Measurements from ENCODE around the gene RAF1. TPM values are rescaled to one million over a fixed set of nuclear protein-coding genes. Genes with fewer than 3 reads are reported as not detected.

Gene RAF1
- total and polyA plus RNA-seq, 2 experiments from 2014 or later, result 39.5 to 123 TPM

DNA sequence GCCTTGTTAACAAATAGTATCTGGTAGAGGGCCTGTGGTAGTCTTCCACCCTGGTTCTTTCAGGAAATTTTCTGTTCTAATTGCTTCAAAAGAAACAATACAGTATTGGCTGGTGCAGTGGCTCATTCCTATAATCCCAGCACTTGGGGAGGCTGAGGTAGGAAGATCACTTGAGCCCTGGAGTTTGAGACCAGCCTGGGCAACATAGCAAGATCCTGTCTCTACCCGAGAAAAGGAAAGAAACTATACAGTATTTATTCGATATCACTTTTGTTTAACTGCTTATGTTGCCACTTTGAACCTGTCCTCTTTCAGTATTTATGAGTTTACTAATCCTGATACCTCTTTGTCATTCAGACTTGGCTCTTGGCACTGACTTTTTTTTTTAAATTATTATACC, 102.5 kb downstream of the RAF1 start:
- peaks cover 59% of the 10 kb centered on the region for H4K20me1 ChIP-seq (replicated peaks; ENCODE audit: insufficient read depth)
- Mint-ChIP-seq H3K27me3 (ENCODE audit: insufficient read depth, low read depth, poor library complexity) (peaks cover 3% of the 10 kb centered on the region), H3K4me1 (peaks cover 39% of the 10 kb centered on the region), H3K36me3 (ENCODE audit: low read depth) (peaks cover 2% of the 10 kb centered on the region; the same call in 1 of the 3 replicates), H3K27ac (no peak overlapping the region), H3K4me3 (no peak overlapping the region), H3K9me3 (no peaks in the 10 kb centered on the region)
- peaks cover 38% of the 10 kb centered on the region for H3K4me1 ChIP-seq (ENCODE audit: insufficient read depth)
- H3K79me2 ChIP-seq (replicated peaks; ENCODE audit: insufficient read depth), result peaks cover 92% of the 10 kb centered on the region
- peaks cover 2% of the 10 kb centered on the region; the same call in 1 of the 2 replicates for H3F3A ChIP-seq (replicated peaks; ENCODE audit: low read depth)
- H3K9me2 ChIP-seq (ENCODE audit: insufficient read depth), result no peaks in the 10 kb centered on the region
- no peak for ATAC-seq
- no peak overlapping the region for H2AFZ ChIP-seq
- no peaks in the 10 kb centered on the region for H3K27me3 ChIP-seq (ENCODE audit: insufficient read depth)
- no peak for DNase-seq (ENCODE audit: low spot score)
- H3K4me3 ChIP-seq, result no peak overlapping the region
- H3K4me2 ChIP-seq, result no peak overlapping the region
- no peaks in the 10 kb centered on the region for H3K36me3 ChIP-seq (ENCODE audit: insufficient read depth)
- TF ChIP-seq, protein P1, sequence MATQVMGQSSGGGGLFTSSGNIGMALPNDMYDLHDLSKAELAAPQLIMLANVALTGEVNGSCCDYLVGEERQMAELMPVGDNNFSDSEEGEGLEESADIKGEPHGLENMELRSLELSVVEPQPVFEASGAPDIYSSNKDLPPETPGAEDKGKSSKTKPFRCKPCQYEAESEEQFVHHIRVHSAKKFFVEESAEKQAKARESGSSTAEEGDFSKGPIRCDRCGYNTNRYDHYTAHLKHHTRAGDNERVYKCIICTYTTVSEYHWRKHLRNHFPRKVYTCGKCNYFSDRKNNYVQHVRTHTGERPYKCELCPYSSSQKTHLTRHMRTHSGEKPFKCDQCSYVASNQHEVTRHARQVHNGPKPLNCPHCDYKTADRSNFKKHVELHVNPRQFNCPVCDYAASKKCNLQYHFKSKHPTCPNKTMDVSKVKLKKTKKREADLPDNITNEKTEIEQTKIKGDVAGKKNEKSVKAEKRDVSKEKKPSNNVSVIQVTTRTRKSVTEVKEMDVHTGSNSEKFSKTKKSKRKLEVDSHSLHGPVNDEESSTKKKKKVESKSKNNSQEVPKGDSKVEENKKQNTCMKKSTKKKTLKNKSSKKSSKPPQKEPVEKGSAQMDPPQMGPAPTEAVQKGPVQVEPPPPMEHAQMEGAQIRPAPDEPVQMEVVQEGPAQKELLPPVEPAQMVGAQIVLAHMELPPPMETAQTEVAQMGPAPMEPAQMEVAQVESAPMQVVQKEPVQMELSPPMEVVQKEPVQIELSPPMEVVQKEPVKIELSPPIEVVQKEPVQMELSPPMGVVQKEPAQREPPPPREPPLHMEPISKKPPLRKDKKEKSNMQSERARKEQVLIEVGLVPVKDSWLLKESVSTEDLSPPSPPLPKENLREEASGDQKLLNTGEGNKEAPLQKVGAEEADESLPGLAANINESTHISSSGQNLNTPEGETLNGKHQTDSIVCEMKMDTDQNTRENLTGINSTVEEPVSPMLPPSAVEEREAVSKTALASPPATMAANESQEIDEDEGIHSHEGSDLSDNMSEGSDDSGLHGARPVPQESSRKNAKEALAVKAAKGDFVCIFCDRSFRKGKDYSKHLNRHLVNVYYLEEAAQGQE (IDR thresholded peaks at IDR 0.05; ENCODE audit: unreplicated experiment), result no peak
- TF ChIP-seq ZNF331 (CRISPR knock-in tag; IDR thresholded peaks at IDR 0.05; ENCODE audit: low read depth) (no peak), JUNB (IDR thresholded peaks at IDR 0.05; ENCODE audit: unreplicated experiment) (no peak), POLR2AphosphoS5 (IDR thresholded peaks at IDR 0.05; ENCODE audit: low read depth) (no peak), ZNF114 (CRISPR knock-in tag; IDR thresholded peaks at IDR 0.05) (no peak), STAT1 (IDR thresholded peaks at IDR 0.05; ENCODE audit: unreplicated experiment) (no peak), EZH2 (IDR thresholded peaks at IDR 0.05; ENCODE audit: low read depth, unreplicated experiment) (no peak), EZH2phosphoT487 (IDR thresholded peaks at IDR 0.05; ENCODE audit: unreplicated experiment) (no peak), CREB1 (CRISPR knock-in tag; IDR thresholded peaks at IDR 0.05; ENCODE audit: low read depth) (no peak), NANOG (IDR thresholded peaks at IDR 0.05; ENCODE audit: borderline replicate concordance) (no peak)
- TF ChIP-seq, protein P2, sequence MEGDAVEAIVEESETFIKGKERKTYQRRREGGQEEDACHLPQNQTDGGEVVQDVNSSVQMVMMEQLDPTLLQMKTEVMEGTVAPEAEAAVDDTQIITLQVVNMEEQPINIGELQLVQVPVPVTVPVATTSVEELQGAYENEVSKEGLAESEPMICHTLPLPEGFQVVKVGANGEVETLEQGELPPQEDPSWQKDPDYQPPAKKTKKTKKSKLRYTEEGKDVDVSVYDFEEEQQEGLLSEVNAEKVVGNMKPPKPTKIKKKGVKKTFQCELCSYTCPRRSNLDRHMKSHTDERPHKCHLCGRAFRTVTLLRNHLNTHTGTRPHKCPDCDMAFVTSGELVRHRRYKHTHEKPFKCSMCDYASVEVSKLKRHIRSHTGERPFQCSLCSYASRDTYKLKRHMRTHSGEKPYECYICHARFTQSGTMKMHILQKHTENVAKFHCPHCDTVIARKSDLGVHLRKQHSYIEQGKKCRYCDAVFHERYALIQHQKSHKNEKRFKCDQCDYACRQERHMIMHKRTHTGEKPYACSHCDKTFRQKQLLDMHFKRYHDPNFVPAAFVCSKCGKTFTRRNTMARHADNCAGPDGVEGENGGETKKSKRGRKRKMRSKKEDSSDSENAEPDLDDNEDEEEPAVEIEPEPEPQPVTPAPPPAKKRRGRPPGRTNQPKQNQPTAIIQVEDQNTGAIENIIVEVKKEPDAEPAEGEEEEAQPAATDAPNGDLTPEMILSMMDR (conservative IDR thresholded peaks at IDR 0.05; ENCODE audit: low read depth in 2 of 2), result no peak
- TF ChIP-seq, protein P3, sequence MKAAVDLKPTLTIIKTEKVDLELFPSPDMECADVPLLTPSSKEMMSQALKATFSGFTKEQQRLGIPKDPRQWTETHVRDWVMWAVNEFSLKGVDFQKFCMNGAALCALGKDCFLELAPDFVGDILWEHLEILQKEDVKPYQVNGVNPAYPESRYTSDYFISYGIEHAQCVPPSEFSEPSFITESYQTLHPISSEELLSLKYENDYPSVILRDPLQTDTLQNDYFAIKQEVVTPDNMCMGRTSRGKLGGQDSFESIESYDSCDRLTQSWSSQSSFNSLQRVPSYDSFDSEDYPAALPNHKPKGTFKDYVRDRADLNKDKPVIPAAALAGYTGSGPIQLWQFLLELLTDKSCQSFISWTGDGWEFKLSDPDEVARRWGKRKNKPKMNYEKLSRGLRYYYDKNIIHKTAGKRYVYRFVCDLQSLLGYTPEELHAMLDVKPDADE (IDR thresholded peaks at IDR 0.05), result no peak
- TF ChIP-seq, protein P4, sequence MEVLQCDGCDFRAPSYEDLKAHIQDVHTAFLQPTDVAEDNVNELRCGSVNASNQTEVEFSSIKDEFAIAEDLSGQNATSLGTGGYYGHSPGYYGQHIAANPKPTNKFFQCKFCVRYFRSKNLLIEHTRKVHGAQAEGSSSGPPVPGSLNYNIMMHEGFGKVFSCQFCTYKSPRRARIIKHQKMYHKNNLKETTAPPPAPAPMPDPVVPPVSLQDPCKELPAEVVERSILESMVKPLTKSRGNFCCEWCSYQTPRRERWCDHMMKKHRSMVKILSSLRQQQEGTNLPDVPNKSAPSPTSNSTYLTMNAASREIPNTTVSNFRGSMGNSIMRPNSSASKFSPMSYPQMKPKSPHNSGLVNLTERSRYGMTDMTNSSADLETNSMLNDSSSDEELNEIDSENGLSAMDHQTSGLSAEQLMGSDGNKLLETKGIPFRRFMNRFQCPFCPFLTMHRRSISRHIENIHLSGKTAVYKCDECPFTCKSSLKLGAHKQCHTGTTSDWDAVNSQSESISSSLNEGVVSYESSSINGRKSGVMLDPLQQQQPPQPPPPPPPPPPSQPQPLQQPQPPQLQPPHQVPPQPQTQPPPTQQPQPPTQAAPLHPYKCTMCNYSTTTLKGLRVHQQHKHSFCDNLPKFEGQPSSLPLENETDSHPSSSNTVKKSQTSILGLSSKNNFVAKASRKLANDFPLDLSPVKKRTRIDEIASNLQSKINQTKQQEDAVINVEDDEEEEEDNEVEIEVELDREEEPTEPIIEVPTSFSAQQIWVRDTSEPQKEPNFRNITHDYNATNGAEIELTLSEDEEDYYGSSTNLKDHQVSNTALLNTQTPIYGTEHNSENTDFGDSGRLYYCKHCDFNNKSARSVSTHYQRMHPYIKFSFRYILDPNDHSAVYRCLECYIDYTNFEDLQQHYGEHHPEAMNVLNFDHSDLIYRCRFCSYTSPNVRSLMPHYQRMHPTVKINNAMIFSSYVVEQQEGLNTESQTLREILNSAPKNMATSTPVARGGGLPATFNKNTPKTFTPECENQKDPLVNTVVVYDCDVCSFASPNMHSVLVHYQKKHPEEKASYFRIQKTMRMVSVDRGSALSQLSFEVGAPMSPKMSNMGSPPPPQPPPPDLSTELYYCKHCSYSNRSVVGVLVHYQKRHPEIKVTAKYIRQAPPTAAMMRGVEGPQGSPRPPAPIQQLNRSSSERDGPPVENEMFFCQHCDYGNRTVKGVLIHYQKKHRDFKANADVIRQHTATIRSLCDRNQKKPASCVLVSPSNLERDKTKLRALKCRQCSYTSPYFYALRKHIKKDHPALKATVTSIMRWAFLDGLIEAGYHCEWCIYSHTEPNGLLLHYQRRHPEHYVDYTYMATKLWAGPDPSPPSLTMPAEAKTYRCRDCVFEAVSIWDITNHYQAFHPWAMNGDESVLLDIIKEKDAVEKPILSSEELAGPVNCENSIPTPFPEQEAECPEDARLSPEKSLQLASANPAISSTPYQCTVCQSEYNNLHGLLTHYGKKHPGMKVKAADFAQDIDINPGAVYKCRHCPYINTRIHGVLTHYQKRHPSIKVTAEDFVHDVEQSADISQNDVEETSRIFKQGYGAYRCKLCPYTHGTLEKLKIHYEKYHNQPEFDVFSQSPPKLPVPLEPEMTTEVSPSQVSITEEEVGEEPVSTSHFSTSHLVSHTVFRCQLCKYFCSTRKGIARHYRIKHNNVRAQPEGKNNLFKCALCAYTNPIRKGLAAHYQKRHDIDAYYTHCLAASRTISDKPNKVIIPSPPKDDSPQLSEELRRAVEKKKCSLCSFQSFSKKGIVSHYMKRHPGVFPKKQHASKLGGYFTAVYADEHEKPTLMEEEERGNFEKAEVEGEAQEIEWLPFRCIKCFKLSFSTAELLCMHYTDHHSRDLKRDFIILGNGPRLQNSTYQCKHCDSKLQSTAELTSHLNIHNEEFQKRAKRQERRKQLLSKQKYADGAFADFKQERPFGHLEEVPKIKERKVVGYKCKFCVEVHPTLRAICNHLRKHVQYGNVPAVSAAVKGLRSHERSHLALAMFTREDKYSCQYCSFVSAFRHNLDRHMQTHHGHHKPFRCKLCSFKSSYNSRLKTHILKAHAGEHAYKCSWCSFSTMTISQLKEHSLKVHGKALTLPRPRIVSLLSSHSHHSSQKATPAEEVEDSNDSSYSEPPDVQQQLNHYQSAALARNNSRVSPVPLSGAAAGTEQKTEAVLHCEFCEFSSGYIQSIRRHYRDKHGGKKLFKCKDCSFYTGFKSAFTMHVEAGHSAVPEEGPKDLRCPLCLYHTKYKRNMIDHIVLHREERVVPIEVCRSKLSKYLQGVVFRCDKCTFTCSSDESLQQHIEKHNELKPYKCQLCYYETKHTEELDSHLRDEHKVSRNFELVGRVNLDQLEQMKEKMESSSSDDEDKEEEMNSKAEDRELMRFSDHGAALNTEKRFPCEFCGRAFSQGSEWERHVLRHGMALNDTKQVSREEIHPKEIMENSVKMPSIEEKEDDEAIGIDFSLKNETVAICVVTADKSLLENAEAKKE (CRISPR knock-in tag; IDR thresholded peaks at IDR 0.05), result no peak
- H3K27ac ChIP-seq (ENCODE audit: low read depth), result no peak overlapping the region
